B cell (primary cell): ENCODE data around the gene SGCD. TPM values are rescaled to one million over a fixed set of nuclear protein-coding genes. Genes with fewer than 3 reads are reported as not detected.

ENCODE experiments used
- ATAC-seq: fragments of 200-7000 bp; cut with Tn5 transposase; one replicate; pipeline ENCODE4 v1.10.0; 2021; ENCODE audit warnings: low read depth, mild to moderate bottlenecking, moderate number of reproducible peaks, moderate library complexity
- CTCF ChIA-PET: fragments of 350-600 bp; sonication (Branson Sonifier 250); formaldehyde crosslinking; loops from one replicate; lab custom pipeline; 2021; ENCODE audit warnings: antibody characterized with exemption, inconsistent platforms; lab: Charles Lee
- POLR2A ChIA-PET: fragments of 350-600 bp; sonication (Branson Sonifier 250); formaldehyde crosslinking; loops from one replicate; lab custom pipeline; 2021; ENCODE audit warnings: antibody characterized with exemption; lab: Charles Lee
- DNase-seq: peaks from one replicate; pipeline ENCODE4 v3.0.0; 2013
- H2AFZ ChIP-seq: 2 replicates; pipeline ENCODE4 v1.6.1; 2012; ENCODE audit warnings: mild to moderate bottlenecking, low read depth, low read length; ENCODE audit not compliant: insufficient read depth, poor library complexity, severe bottlenecking
- H3K27ac ChIP-seq, 2 donors: 1 replicate in 1 of 2; 2 replicates in 1 of 2; pipeline ENCODE4 v1.5.1; 2012 to 2013; ENCODE audit warnings: low read length in 2 of 2, mild to moderate bottlenecking in 2 of 2, moderate library complexity in 1 of 2
- H3K27me3 ChIP-seq, 4 experiments: fragments of 200-600 bp in 1 of 4; sonication (generic) in 1 of 4; replicated peaks in 1 of 4; 1 replicate in 2 of 4; 2 replicates in 2 of 4; pipeline versions ENCODE4 v1.6.1 to v1.7.0; 2013 to 2016; ENCODE audit warnings: low read length in 3 of 4, mild to moderate bottlenecking in 2 of 4, mixed read lengths in 1 of 4, moderate library complexity in 1 of 4; ENCODE audit not compliant: insufficient read depth in 4 of 4, control insufficient read depth in 3 of 4; ENCODE audit errors: control extremely low read depth in 1 of 4
- H3K36me3 ChIP-seq, 2 experiments: replicated peaks in 1 of 2; 1 replicate in 1 of 2; 2 replicates in 1 of 2; pipeline versions ENCODE4 v1.6.1 to v1.7.1; 2013; ENCODE audit warnings: low read length in 1 of 2; ENCODE audit not compliant: insufficient read depth in 2 of 2, control insufficient read depth in 1 of 2; ENCODE audit errors: control extremely low read depth in 1 of 2, extremely low read depth in 1 of 2
- H3K4me1 ChIP-seq, 2 donors: fragments of 200-600 bp in 1 of 2; sonication (generic) in 1 of 2; 1 replicate in 1 of 2; 2 replicates in 1 of 2; pipeline versions ENCODE4 v1.5.1 to v1.6.1; 2013 to 2017; ENCODE audit warnings: low read length in 2 of 2; ENCODE audit not compliant: control insufficient read depth in 2 of 2, insufficient read depth in 2 of 2
- H3K4me2 ChIP-seq: replicated peaks from 2 replicates; pipeline ENCODE3; 2012; ENCODE audit warnings: mild to moderate bottlenecking, low read depth, low read length; ENCODE audit not compliant: poor library complexity, severe bottlenecking
- H3K4me3 ChIP-seq, 5 experiments: fragments of 200-600 bp in 1 of 5; sonication (generic) in 1 of 5; 1 replicate in 3 of 5; 2 replicates in 2 of 5; pipeline versions ENCODE4 v1.5.1 to v1.7.0; 2011 to 2016; ENCODE audit warnings: low read length in 4 of 5, mild to moderate bottlenecking in 4 of 5, low read depth in 2 of 5, control low read depth in 1 of 5, moderate library complexity in 1 of 5; ENCODE audit not compliant: insufficient read depth in 1 of 5; ENCODE audit errors: control extremely low read depth in 1 of 5, extremely low read depth in 1 of 5
- H3K79me2 ChIP-seq: fragments of 200-600 bp; sonication (generic); one replicate; pipeline ENCODE4 v1.6.0; 2016; ENCODE audit warnings: low read length; ENCODE audit not compliant: control insufficient read depth, insufficient read depth
- H3K9ac ChIP-seq: fragments of 200-600 bp; sonication (generic); 2 replicates; pipeline ENCODE4 v1.6.1; 2017; ENCODE audit warnings: mild to moderate bottlenecking, low read length, moderate library complexity
- H3K9me3 ChIP-seq, 3 donors: one replicate each; pipeline versions ENCODE4 v1.6.1 to v1.7.1; 2013; ENCODE audit warnings: low read length in 2 of 3; ENCODE audit not compliant: control insufficient read depth in 2 of 3, insufficient read depth in 1 of 3; ENCODE audit errors: control extremely low read depth in 1 of 3
- H4K20me1 ChIP-seq: 2 replicates; pipeline ENCODE4 v1.6.0; 2012; ENCODE audit warnings: mild to moderate bottlenecking, low read length; ENCODE audit not compliant: insufficient read depth, control insufficient read depth, poor library complexity, severe bottlenecking
- H3K27ac Mint-ChIP-seq: one replicate; pipeline ENCODE4 v1.8.0; 2021; ENCODE audit warnings: mixed read lengths
- H3K27me3 Mint-ChIP-seq: one replicate; pipeline ENCODE4 v1.8.0; 2021; ENCODE audit warnings: mixed read lengths
- H3K4me1 Mint-ChIP-seq: one replicate; pipeline ENCODE4 v1.8.0; 2021; ENCODE audit warnings: mixed read lengths
- H3K4me3 Mint-ChIP-seq: one replicate; pipeline ENCODE4 v1.8.0; 2021; ENCODE audit warnings: mixed read lengths
- H3K9me3 Mint-ChIP-seq: one replicate; pipeline ENCODE4 v1.8.0; 2022; ENCODE audit warnings: mixed read lengths; ENCODE audit not compliant: insufficient read depth
- CTCF ChIP-seq: fragments of 200-600 bp; IDR thresholded peaks from one replicate; pipeline ENCODE4 v1.8.0; 2022; ENCODE audit warnings: antibody characterized with exemption, mild to moderate bottlenecking
- EZH2 ChIP-seq: IDR thresholded peaks from 2 replicates; pipeline ENCODE4 v1.6.1; 2012; ENCODE audit warnings: borderline replicate concordance, low read depth, mild to moderate bottlenecking, moderate library complexity, low read length; ENCODE audit not compliant: insufficient read depth, poor library complexity, severe bottlenecking
- WGBS: methylation state at CpG from one replicate; pipeline ENCODE4 v1.1.5; 2013; ENCODE audit warnings: missing lambda C conversion rate; ENCODE audit not compliant: insufficient coverage; 5-methylcytosine and 5-hydroxymethylcytosine counted together
- intact Hi-C: fragments of 100-400 bp; cut with micrococcal nuclease; formaldehyde crosslinking; loops from one replicate; pipeline ENCODE4 v1.10.0; 2022
- polyA plus RNA-seq: library from polyadenylated mRNA; depleted of rRNA; stranded (reverse); fragments of >200 nt; gene quantifications from 2 replicates; pipeline ENCODE4 v1.2.3, GENCODE V29; 2012
- total RNA-seq, 2 donors: library from RNA; stranded (reverse); fragments of 120-200 nt in 1 of 2; gene quantifications; 1 replicate in 1 of 2; 2 replicates in 1 of 2; pipeline versions ENCODE4 v1.2.3 to v1.2.4, GENCODE V29; 2013 to 2022

SGCD gene
- total and polyA plus RNA-seq, 2 donors (not counting 1 experiment from before 2014, with no cell fraction given): not detected

- POLR2A ChIA-PET: no interaction called here
These were observed 64.2 kb downstream of the SGCD start for GRCh38 chr5:156391139-156391538.

GRCh38 chr5:156393980-156394379 lies 67.0 kb downstream of the SGCD start:
- TF ChIP-seq EZH2 (no peak), CTCF (no peak)
- Mint-ChIP-seq H3K27me3 (no peaks in the 10 kb centered on the region), H3K4me1 (no peaks in the 10 kb centered on the region), H3K9me3 (no peaks in the 10 kb centered on the region), H3K27ac (no peak overlapping the region), H3K4me3 (no peak overlapping the region)
- ChIA-PET CTCF (no interaction called here), POLR2A (no interaction called here)
- no peak for ATAC-seq
- no peaks in the 10 kb centered on the region for H3K27me3 ChIP-seq
- H4K20me1 ChIP-seq: no peaks in the 10 kb centered on the region
- H3K4me1 ChIP-seq: no peaks in the 10 kb centered on the region
- H3K27ac ChIP-seq: no peak overlapping the region
- H3K9me3 ChIP-seq: no peaks in the 10 kb centered on the region
- H3K4me3 ChIP-seq: no peak overlapping the region
- DNase-seq: no peak
- H3K36me3 ChIP-seq: no peaks in the 10 kb centered on the region
- WGBS: no CpG with 5 or more reads among the region's 1 CpG
- intact Hi-C loops: no loop called here
- H3K79me2 ChIP-seq: no peaks in the 10 kb centered on the region
- no peak overlapping the region for H2AFZ ChIP-seq
- no peak overlapping the region for H3K4me2 ChIP-seq
- no peak overlapping the region for H3K9ac ChIP-seq

More at GRCh38 chr5:156391139-156391538, 64.2 kb downstream of the SGCD start:
- Histone ChIP-seq H3K27ac (no peak overlapping the region), H3K9ac (no peak overlapping the region), H3K27me3 (no peaks in the 10 kb centered on the region), H2AFZ (no peak overlapping the region), H4K20me1 (no peaks in the 10 kb centered on the region), H3K79me2 (no peaks in the 10 kb centered on the region), H3K36me3 (no peaks in the 10 kb centered on the region), H3K4me1 (no peaks in the 10 kb centered on the region), H3K4me3 (no peak overlapping the region), H3K4me2 (no peak overlapping the region), H3K9me3 (no peaks in the 10 kb centered on the region)
- ATAC-seq (no peak), DNase-seq (no peak)
- no peaks in the 10 kb centered on the region for H3K9me3 Mint-ChIP-seq
- no peaks in the 10 kb centered on the region for H3K27me3 Mint-ChIP-seq
- no peak overlapping the region for H3K4me3 Mint-ChIP-seq
- intact Hi-C loops: no loop called here
- CTCF ChIA-PET: no interaction called here
- TF ChIP-seq EZH2: no peak
- TF ChIP-seq CTCF: no peak
- H3K4me1 Mint-ChIP-seq: no peaks in the 10 kb centered on the region
- WGBS: 96% methylated on average over 4 of the region's 7 CpGs
- H3K27ac Mint-ChIP-seq: no peak overlapping the region
